OCI-LY7 (cell line): ENCODE measurements around the gene NR2F2. TPM values are rescaled to one million over a fixed set of nuclear protein-coding genes. Genes with fewer than 3 reads are reported as not detected.

ENCODE experiments used
- BruUV-seq: library from RNA; stranded (reverse); fragments of 400-500 nt; replicated peaks from 2 replicates; lab custom pipeline; 2021; lab: Mats Ljungman, UMichigan
- CTCF ChIA-PET: fragments of 300-600 bp; sonication (Branson Sonifier 250); formaldehyde crosslinking; loops from one replicate; lab custom pipeline; 2022; ENCODE audit warnings: antibody characterized with exemption; ENCODE audit not compliant: unreplicated experiment; lab: Charles Lee
- POLR2A ChIA-PET: fragments of 300-600 bp; sonication (Branson Sonifier 250); formaldehyde crosslinking; loops from one replicate; lab custom pipeline; 2022; ENCODE audit warnings: antibody characterized with exemption; lab: Charles Lee
- DNase-seq: peaks from one replicate; pipeline ENCODE4 v3.0.0-alpha.2; 2015; ENCODE audit warnings: low spot score
- H2AFZ ChIP-seq: fragments of 200-600 bp; sonication (generic), shearing (Covaris generic); 2 replicates; pipeline ENCODE4 v1.6.1; 2014; ENCODE audit warnings: mild to moderate bottlenecking, antibody characterized with exemption, low read length, moderate library complexity
- H3K27ac ChIP-seq: fragments of 200-600 bp; sonication (generic); 2 replicates; pipeline ENCODE4 v1.5.1; 2014; ENCODE audit warnings: mixed run types, low read depth, mild to moderate bottlenecking, moderate library complexity, low read length, inconsistent platforms; ENCODE audit not compliant: poor library complexity, severe bottlenecking
- H3K36me3 ChIP-seq: fragments of 200-600 bp; sonication (generic); 2 replicates; pipeline ENCODE4 v1.6.1; 2014; ENCODE audit warnings: mild to moderate bottlenecking, antibody characterized with exemption, low read length, moderate library complexity, mixed read lengths; ENCODE audit not compliant: insufficient read depth
- H3K4me1 ChIP-seq: fragments of 200-600 bp; sonication (generic); 2 replicates; pipeline ENCODE4 v1.5.1; 2014; ENCODE audit warnings: mild to moderate bottlenecking, low read length; ENCODE audit not compliant: insufficient read depth, poor library complexity, severe bottlenecking
- H3K4me2 ChIP-seq: fragments of 200-600 bp; sonication (generic); 2 replicates; pipeline ENCODE4 v1.6.1; 2014; ENCODE audit warnings: mild to moderate bottlenecking, low read length
- H3K4me3 ChIP-seq: fragments of 200-600 bp; sonication (generic); 2 replicates; pipeline ENCODE4 v1.5.1; 2014; ENCODE audit warnings: mild to moderate bottlenecking, low read depth, low read length; ENCODE audit not compliant: poor library complexity, severe bottlenecking
- H3K79me2 ChIP-seq: fragments of 200-600 bp; sonication (generic); 2 replicates; pipeline ENCODE4 v1.6.1; 2016; ENCODE audit warnings: low read depth, mild to moderate bottlenecking, low read length, moderate library complexity, mixed read lengths; ENCODE audit not compliant: insufficient read depth
- H3K9me2 ChIP-seq: fragments of 200-600 bp; sonication (generic); 2 replicates; pipeline ENCODE4 v1.6.1; 2016; ENCODE audit warnings: mild to moderate bottlenecking, low read length, mixed read lengths; ENCODE audit not compliant: insufficient read depth
- H3K9me3 ChIP-seq: fragments of 200-600 bp; sonication (generic); 2 replicates; pipeline ENCODE4 v1.6.1; 2014; ENCODE audit warnings: mild to moderate bottlenecking, mixed run types, low read length, mixed read lengths
- H4K20me1 ChIP-seq: fragments of 200-600 bp; sonication (generic); 2 replicates; pipeline ENCODE4 v1.6.1; 2014; ENCODE audit warnings: mild to moderate bottlenecking, antibody characterized with exemption, low read length, moderate library complexity, mixed read lengths; ENCODE audit not compliant: insufficient read depth
- CTCF ChIP-seq: fragments of 200-600 bp; sonication (generic); conservative IDR thresholded peaks from 2 replicates; pipeline ENCODE4 v1.5.1; 2014; ENCODE audit warnings: mild to moderate bottlenecking, antibody characterized with exemption, low read length, moderate library complexity, mixed read lengths
- EZH2phosphoT487 ChIP-seq: fragments of 200-600 bp; sonication (generic); IDR thresholded peaks from 2 replicates; pipeline ENCODE4 v1.6.1; 2018; ENCODE audit warnings: low read depth, borderline replicate concordance, mild to moderate bottlenecking, mixed run types, antibody characterized with exemption, low read length, moderate library complexity, mixed read lengths
- intact Hi-C: fragments of 100-400 bp; cut with micrococcal nuclease; formaldehyde crosslinking; loops from one replicate; pipeline ENCODE4 v1.10.0; 2022; ENCODE audit not compliant: unreplicated experiment
- total RNA-seq, 2 experiments: library from RNA; depleted of rRNA in 1 of 2; stranded (reverse); fragments of >200 nt in 1 of 2; shearing (Covaris generic) in 1 of 2; gene quantifications; 2 replicates each; pipeline ENCODE4 v1.2.3, GENCODE V29; 2014 to 2022

The NR2F2 gene
- total RNA-seq, 2 experiments from 2014 or later: not detected

- BruUV-seq: no TSS peak
- CTCF ChIA-PET: no interaction called here
Measured at GRCh38 chr15:96329403-96329981, 1.0 kb upstream of the NR2F2 start.

GRCh38 chr15:96330064-96330449, 443 bp upstream of the NR2F2 start:
- TF ChIP-seq CTCF: no peak
- TF ChIP-seq EZH2phosphoT487: no peak
- Histone ChIP-seq H3K4me2 (no peak overlapping the region), H3K36me3 (no peaks in the 10 kb centered on the region), H4K20me1 (no peaks in the 10 kb centered on the region), H3K4me3 (no peak overlapping the region), H3K79me2 (no peaks in the 10 kb centered on the region), H3K27ac (no peak overlapping the region), H3K9me2 (no peaks in the 10 kb centered on the region), H3K9me3 (no peaks in the 10 kb centered on the region), H2AFZ (no peak overlapping the region), H3K4me1 (no peaks in the 10 kb centered on the region)
- CTCF ChIA-PET: no interaction called here
- BruUV-seq: no TSS peak
- no peak for DNase-seq
- POLR2A ChIA-PET: no interaction called here
- intact Hi-C loops: no loop called here

More at GRCh38 chr15:96329403-96329981, 1.0 kb upstream of the NR2F2 start:
- intact Hi-C loops: no loop called here
- Histone ChIP-seq H3K4me2 (no peak overlapping the region), H3K27ac (no peak overlapping the region), H3K36me3 (no peaks in the 10 kb centered on the region), H3K4me1 (no peaks in the 10 kb centered on the region), H3K79me2 (no peaks in the 10 kb centered on the region), H3K9me3 (no peaks in the 10 kb centered on the region), H4K20me1 (no peaks in the 10 kb centered on the region), H3K4me3 (no peak overlapping the region), H3K9me2 (no peaks in the 10 kb centered on the region), H2AFZ (no peak overlapping the region)
- POLR2A ChIA-PET: interaction anchor here (0.6 kb wide), 1 partner anchor 19 kb away, joined by 3 read pairs; no protein-coding TSS in a partner anchor
- TF ChIP-seq EZH2phosphoT487 (no peak), CTCF (no peak)
- DNase-seq: no peak

- TF ChIP-seq EZH2phosphoT487 (no peak), CTCF (no peak)
- DNase-seq: no peak
- Histone ChIP-seq H3K4me1 (no peaks in the 10 kb centered on the region), H3K36me3 (no peaks in the 10 kb centered on the region), H3K27ac (no peak overlapping the region), H3K9me3 (no peaks in the 10 kb centered on the region), H3K79me2 (no peaks in the 10 kb centered on the region), H3K4me3 (no peak overlapping the region), H2AFZ (no peak overlapping the region), H3K9me2 (no peaks in the 10 kb centered on the region), H4K20me1 (no peaks in the 10 kb centered on the region), H3K4me2 (no peak overlapping the region)
- intact Hi-C loops: no loop called here
- no TSS peak for BruUV-seq
- ChIA-PET CTCF (no interaction called here), POLR2A (no interaction called here)
Measured at GRCh38 chr15:96331144-96331944, 844 bp downstream of the NR2F2 start.
